GM19351 (cell line): ENCODE measurements around the gene LTB.
"Not testable (repeated sequence)": the region's sequence is repeated elsewhere in the genome, so short reads cannot be mapped to it uniquely, and the experiment has no call there.

ENCODE experiments used
- ATAC-seq: cut with Tn5 transposase; IDR thresholded peaks from one replicate; pipeline ENCODE4 v1.9.1; 2021; ENCODE audit warnings: mild to moderate bottlenecking, moderate library complexity; ENCODE audit not compliant: unreplicated experiment

The LTB gene

GRCh38 chr6:31609519-31610406, 27.5 kb upstream of the LTB start:
- ATAC-seq: no peak

GRCh38 chr6:31607317-31607716, 25.1 kb upstream of the LTB start:
- ATAC-seq: no peak

- no peak for ATAC-seq
These were observed 14.8 kb upstream of the LTB start for GRCh38 chr6:31597006-31597405.

DNA sequence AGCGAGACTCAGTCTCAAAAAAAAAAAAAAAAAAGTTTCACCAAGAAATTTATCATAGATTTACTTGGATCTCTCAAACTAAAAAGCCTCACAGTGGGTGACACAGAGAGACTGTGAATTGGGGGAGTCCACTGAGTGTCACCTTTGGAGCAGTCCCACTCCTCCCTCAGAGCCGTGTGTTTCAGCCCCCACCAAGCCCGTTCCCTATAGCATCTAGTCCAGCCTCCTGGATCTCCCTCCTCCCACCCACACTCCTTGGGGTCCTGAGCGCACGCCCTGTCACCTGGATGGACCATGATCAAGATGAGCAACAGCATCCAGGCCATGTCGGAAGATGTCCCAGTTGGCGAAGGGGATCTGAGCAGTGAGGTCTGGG, 10.2 kb upstream of the LTB start:
- no peak for ATAC-seq

GRCh38 chr6:31590691-31591090, 8.5 kb upstream of the LTB start:
- not testable (repeated sequence) for ATAC-seq

DNA sequence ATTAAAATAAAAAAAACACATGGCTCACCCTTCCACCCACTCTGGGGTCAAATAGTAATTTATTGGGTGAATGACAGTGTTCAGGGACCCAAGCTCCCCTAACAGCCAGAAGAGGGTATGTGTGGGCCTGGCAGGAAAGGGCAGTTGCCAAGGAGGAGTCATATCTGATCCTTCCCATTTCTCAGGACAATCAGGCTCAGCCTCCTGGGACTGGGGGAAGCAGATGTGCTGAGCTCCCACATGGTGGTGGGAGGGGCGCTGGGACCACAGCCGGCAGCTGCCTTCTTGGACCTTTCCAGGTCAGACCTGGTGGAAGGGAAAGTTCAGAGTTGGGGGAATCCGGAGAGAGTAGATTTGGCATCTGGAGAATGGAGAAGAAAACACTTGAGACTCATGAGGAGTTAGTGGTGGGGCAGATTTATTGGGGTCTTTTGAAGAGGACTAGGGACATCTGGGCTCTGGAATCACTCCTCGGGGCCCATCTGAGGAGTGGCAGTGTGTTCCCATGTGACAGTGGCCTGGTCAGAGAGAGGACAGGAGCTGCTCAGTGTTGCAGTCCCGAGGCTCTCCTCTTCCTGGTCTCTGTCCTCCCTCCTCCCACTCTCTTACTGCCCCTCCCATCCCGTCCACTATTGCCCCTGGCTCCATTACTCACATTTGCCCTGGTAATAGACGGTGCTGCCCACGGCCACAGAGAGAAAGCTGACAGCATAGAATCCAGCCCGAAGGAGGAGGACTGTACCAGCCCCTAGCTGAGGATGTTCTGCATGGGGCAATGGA, 6.8 kb upstream of the LTB start:
- ATAC-seq: no peak

DNA sequence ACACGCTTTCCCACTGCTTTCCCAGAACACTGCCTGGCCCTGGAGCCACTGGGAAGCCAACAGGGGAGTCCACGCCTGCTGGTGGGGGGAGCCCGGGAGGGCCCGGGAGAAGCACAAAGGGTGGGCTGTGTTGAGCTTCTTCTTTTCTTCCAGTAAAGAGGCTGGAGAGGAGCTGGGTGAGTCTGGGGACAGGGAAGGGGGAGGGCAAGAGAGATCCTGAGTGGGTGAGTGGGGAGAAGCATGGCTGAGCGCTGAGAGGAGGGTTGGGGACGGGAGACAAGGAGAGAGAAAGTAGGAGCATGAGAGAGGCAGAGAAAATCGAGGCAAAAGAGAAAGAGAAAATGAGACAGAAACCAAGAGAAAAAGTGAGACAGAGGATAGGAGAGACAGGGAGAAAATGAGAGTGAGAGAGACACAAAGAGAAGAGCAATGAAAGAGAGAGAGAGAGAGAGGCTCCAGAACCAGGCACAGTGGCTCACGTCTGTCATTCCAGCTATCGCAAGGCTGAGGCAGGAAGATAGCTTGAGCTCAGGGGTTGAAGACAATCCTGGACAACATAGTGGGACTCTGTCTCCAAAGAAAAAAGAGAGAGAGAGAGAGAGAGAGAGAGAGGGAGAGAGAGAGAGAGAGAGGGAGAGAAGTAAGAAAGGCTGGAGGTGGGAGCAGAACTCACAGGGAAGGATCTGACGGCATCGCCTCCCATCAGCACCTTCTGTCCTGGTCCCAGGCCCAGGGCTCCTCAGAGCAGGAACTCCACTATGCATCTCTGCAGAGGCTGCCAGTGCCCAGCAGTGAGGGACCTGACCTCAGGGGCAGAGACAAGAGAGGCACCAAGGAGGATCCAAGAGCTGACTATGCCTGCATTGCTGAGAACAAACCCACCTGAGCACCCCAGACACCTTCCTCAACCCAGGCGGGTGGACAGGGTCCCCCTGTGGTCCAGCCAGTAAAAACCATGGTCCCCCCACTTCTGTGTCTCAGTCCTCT, 5.9 kb upstream of the LTB start:
- ATAC-seq: no peak

DNA sequence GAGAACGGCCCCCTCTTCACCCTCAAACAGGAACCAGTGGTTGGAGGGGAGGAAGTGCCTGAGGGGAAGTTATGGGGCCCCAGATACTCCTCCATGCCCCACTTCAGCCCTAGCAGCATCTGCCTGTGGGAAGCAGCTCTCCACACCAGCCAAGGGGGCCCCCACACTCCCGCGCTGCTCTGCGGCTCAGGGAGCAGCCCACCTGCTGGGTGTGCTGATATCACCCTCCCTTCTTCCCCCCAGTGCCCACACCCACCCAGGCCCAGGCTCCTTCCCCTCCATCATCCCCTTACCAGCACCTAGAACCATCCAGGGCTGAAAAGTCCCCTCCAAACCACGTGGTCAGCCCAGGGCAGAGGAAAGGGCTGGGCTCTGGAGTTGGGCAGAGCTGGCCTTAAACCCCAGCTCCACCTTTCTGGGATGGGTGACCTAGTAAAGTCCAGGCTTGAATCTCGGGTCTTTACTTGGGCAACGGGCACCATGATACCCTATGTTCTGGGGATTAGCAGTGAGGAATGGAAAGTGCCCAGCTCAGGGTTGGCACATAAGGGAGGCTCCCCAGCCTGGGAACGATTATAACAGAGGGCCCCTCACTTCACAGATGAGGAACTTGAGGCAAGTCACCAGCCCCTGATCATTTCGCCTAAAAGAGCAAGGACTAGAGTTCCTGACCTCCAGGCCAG, 4.5 kb upstream of the LTB start:
- ATAC-seq: no peak

DNA sequence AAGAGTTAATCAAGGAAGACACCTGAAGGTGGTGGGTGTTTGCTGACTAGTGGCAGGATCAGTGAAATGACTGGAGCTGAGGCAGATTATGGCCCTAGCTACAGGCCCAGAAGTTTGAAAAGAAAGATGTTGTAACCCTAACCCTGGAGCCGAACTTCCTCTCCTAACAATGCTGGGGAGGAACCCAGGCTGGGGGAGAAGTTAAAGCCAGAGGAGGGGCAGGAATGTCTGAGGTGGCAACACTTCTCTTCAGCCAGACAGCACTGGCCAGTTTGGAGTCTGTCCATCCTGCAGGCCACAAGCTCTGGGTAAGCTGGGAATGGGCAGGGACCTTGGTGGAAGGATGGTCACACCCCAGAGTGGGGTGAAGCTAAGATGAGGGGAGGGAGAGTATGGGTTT, 3.8 kb upstream of the LTB start, which contains the start of gene LST1:
Gene LST1, plus strand, starts transcription at position 270 of the 400 bp plus-strand sequence. CDS start 1,023 bp downstream, outside the sequence.
- ATAC-seq: no peak

- no peak for ATAC-seq
These were observed 3.3 kb upstream of the LTB start for GRCh38 chr6:31585491-31585890.

DNA sequence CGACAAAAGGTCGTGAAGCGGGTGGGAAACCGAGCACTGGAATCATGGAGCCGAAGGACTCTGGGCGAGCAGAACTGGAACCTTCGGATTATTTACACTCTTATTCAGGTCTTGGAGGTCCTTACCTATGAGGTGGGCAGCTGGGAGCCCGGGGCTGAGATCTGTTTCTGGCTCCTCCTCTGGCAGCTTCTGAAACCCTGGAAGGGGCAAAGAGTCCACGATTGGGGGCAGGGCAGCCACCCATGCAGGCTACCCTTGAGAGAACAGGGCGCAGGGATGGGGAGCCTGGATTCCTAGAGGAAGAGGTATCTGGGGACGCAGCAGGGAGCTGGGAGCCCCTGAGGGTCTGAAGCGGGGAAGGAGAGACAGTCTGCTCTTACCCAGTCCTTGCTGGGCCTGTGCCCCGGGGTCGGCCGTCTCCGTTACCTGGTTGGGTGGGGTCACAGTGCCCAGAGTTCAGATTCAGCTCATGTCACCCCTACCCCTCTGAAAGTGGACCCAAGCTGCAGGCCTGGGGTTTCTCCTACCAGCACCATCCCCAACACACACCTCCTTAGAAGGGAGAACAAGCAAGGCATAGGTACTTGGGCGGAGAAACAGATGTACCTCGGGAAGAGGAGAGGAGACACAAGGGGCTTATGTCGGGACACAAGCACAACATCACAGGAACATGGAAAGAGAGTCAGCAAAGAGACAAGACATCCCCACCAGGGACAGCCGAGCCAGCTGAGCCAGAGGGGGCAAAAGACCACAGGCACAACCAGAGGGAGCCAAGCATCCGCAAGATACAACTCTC, 592 bp downstream of the LTB start:
- no peak for ATAC-seq

- peak; percentile 68 for ATAC-seq
These were observed 1.3 kb downstream of the LTB start for GRCh38 chr6:31580807-31581433.

DNA sequence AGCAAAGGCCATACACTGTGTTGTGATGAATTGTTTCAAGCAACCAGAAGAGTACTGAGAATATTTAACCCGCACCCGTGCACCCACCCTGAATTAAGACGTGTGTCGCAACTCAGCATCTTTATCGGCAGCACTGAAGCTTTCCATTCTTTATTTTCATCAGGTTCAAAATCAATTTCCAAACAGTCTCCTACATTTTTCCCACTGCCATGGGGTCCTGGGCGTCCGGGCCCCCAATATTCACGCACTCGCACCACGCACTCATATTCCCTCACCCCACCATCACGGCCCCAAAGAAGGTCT, 1.8 kb downstream of the LTB start:
- no peak for ATAC-seq

DNA sequence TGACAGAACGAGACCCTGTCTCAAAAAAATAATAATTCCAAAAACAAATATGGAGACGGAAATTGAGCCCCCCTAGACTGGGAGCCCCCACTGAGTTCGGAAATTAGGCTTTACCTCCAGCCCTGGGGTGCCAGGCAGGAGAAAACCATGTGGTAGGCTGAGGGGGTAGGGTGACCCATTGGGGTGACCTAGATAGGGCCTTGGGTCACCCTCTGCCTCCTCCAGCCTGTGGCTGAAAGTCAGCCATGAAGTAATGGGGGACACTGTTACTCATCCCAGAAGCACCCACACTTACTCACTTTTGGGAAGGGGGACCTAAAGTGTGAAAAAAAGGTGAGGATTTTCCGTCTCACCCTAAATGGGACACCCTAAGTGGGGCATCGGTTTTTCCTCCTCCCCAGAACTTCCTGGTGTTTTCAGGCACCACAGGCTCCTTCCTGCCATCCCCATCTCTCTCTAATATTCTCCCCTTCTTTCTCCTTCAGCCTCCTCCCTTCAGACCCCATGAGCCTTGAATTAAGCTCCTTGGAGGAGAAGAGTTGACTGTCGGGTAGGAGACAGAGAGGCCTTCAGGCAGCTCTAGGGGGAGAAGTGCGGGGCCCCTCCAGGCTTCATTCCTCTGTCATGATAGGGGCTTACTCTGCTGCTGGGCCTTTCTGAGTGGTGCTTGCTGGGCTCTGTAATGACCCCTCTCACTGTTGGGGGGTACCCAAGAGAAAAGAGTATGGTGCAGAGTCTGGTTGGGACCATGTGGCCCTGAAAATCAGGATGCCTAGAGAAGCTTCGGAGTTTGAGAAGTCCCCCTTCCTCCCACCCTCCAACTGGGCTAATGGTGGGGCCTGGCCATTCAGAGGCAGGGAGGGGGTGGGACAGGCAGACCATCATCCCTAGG, 2.4 kb downstream of the LTB start:
- no peak for ATAC-seq

DNA sequence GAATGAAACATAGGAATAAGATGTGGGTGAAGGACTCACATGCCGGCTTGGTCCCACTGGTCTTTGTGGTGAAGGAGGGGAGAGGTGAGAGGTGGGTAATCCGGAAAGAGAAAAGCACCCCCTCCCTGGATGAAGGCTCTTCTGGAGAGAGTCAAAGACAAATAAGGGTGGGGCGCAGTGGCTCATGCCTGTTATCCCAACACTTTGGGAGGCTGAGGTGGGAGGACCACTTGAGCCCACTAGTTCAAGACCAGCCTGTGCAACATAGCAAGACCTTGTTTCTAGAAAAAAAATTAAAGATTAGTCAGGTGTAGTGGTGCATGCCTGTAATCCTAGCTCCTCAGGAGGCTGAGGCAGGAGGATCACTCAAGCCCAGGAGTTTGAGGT, 3.1 kb downstream of the LTB start:
- no peak for ATAC-seq

DNA sequence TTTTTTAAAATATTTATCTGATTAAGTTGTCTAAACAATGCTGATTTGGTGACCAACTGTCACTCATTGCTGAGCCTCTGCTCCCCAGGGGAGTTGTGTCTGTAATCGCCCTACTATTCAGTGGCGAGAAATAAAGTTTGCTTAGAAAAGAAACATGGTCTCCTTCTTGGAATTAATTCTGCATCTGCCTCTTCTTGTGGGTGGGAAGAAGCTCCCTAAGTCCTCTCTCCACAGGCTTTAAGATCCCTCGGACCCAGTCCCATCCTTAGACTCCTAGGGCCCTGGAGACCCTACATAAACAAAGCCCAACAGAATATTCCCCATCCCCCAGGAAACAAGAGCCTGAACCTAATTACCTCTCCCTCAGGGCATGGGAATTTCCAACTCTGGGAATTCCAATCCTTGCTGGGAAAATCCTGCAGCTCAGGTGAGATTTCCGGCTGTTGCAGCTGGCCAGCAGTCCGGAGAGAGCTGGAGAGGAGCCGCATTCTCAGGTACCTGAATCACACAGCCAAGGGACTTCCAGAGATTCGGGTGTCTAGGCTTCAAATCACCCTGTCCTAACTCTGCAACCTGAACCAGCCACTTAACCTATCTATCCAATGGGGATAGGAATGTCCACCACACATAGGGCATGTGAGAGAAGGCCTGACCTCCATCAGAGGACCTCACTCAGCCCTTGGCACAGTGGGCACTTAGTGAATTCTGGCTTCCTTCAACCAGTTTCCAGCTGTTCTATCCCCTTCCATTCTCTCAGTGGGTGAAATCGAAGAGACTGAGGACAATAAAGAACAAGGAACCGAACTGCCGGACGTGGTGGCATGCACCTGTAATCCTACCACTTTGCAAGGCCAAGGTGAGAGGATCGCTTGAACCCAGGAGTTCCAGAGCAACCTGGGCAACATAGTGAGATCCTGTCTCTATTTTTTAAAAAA, 3.8 kb downstream of the LTB start:
- no peak for ATAC-seq

GRCh38 chr6:31577579-31577966, 4.7 kb downstream of the LTB start:
- ATAC-seq: no peak
